KMS-11 (cell line): ENCODE measurements around the gene PRPF39.
A peak's percentile ranks its signal among the peaks of the same experiment; 100 is the strongest.

ENCODE experiments used
- H2AFZ ChIP-seq: fragments of 200-600 bp; sonication (generic); 2 replicates; pipeline ENCODE4 v1.6.1; 2016; ENCODE audit warnings: antibody characterized with exemption, mixed run types, low read depth
- H3K27ac ChIP-seq: fragments of 200-600 bp; sonication (generic); 2 replicates; pipeline ENCODE4 v1.6.1; 2016; ENCODE audit warnings: mild to moderate bottlenecking, mixed run types
- H3K27me3 ChIP-seq: fragments of 200-600 bp; sonication (generic); 2 replicates; pipeline ENCODE4 v1.6.1; 2017; ENCODE audit warnings: mild to moderate bottlenecking, low read depth, mixed run types, moderate library complexity; ENCODE audit not compliant: insufficient read depth
- H3K36me3 ChIP-seq: fragments of 200-600 bp; sonication (generic); 2 replicates; pipeline ENCODE4 v1.6.1; 2017; ENCODE audit warnings: mild to moderate bottlenecking, mixed run types; ENCODE audit not compliant: insufficient read depth
- H3K4me1 ChIP-seq: fragments of 200-600 bp; sonication (generic); 2 replicates; pipeline ENCODE4 v1.6.1; 2016; ENCODE audit warnings: mild to moderate bottlenecking, low read depth, mixed run types; ENCODE audit not compliant: poor library complexity, severe bottlenecking
- H3K4me2 ChIP-seq: fragments of 200-600 bp; sonication (generic); 2 replicates; pipeline ENCODE4 v1.7.0; 2016; ENCODE audit warnings: mild to moderate bottlenecking, mixed run types
- H3K4me3 ChIP-seq: fragments of 200-600 bp; sonication (generic); IDR thresholded peaks from 2 replicates; pipeline ENCODE4 v1.6.1; 2017; ENCODE audit warnings: low read depth, low read length, mixed read lengths; ENCODE audit not compliant: insufficient read depth
- H3K79me2 ChIP-seq: fragments of 200-600 bp; sonication (generic); 2 replicates; pipeline ENCODE4 v1.6.1; 2016; ENCODE audit warnings: low read depth, mixed run types; ENCODE audit not compliant: insufficient read depth
- H3K9ac ChIP-seq: fragments of 200-600 bp; sonication (generic); 2 replicates; pipeline ENCODE4 v1.6.1; 2016; ENCODE audit warnings: mild to moderate bottlenecking, mixed run types
- H4K20me1 ChIP-seq: fragments of 200-600 bp; sonication (generic); 2 replicates; pipeline ENCODE4 v1.6.1; 2016; ENCODE audit warnings: mild to moderate bottlenecking, mixed run types; ENCODE audit not compliant: insufficient read depth
- TF ChIP-seq, protein P1 (sequence below): fragments of 200-600 bp; sonication (generic); conservative IDR thresholded peaks from 2 replicates; pipeline ENCODE4 v1.6.1; 2017; ENCODE audit warnings: low read depth, mild to moderate bottlenecking, antibody characterized with exemption, low read length, moderate library complexity, mixed read lengths

PRPF39 gene

GRCh38 chr14:45134051-45134958, 50.4 kb downstream of the PRPF39 start, which contains the start of gene FKBP3:
FKBP3 (minus strand) TSS chr14:45134481; CDS start chr14:45134456, 25 bp downstream.
- Histone ChIP-seq H3K27ac (peak within 1 kb of the TSS; percentile 61), H3K36me3 (no peaks in the 10 kb centered on the region), H2AFZ (peak within 1 kb of the TSS; percentile 89), H3K4me3 (no peak within 1 kb of the TSS), H3K4me1 (peaks cover 25% of the 10 kb centered on the region), H3K4me2 (peak within 1 kb of the TSS; percentile 84), H3K9ac (peak within 1 kb of the TSS; percentile 81; the same call in 1 of the 2 replicates), H3K79me2 (peaks cover 51% of the 10 kb centered on the region), H3K27me3 (no peaks in the 10 kb centered on the region), H4K20me1 (no peaks in the 10 kb centered on the region)
- TF ChIP-seq, protein P1, sequence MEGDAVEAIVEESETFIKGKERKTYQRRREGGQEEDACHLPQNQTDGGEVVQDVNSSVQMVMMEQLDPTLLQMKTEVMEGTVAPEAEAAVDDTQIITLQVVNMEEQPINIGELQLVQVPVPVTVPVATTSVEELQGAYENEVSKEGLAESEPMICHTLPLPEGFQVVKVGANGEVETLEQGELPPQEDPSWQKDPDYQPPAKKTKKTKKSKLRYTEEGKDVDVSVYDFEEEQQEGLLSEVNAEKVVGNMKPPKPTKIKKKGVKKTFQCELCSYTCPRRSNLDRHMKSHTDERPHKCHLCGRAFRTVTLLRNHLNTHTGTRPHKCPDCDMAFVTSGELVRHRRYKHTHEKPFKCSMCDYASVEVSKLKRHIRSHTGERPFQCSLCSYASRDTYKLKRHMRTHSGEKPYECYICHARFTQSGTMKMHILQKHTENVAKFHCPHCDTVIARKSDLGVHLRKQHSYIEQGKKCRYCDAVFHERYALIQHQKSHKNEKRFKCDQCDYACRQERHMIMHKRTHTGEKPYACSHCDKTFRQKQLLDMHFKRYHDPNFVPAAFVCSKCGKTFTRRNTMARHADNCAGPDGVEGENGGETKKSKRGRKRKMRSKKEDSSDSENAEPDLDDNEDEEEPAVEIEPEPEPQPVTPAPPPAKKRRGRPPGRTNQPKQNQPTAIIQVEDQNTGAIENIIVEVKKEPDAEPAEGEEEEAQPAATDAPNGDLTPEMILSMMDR: no peak

GRCh38 chr14:45135156-45135555, 51.2 kb downstream of the PRPF39 start:
- H3K4me1 ChIP-seq: peaks cover 25% of the 10 kb centered on the region
- H4K20me1 ChIP-seq: no peaks in the 10 kb centered on the region
- H3K36me3 ChIP-seq: no peaks in the 10 kb centered on the region
- no peak overlapping the region for H3K4me3 ChIP-seq
- no peaks in the 10 kb centered on the region for H3K27me3 ChIP-seq
- H3K4me2 ChIP-seq: peak overlapping the region; percentile 84
- TF ChIP-seq, protein P1: no peak
- peaks cover 57% of the 10 kb centered on the region for H3K79me2 ChIP-seq
- peak overlapping the region; percentile 89 for H2AFZ ChIP-seq
- peak overlapping the region; percentile 61 for H3K27ac ChIP-seq
- peak overlapping the region; percentile 81; the same call in 1 of the 2 replicates for H3K9ac ChIP-seq

DNA sequence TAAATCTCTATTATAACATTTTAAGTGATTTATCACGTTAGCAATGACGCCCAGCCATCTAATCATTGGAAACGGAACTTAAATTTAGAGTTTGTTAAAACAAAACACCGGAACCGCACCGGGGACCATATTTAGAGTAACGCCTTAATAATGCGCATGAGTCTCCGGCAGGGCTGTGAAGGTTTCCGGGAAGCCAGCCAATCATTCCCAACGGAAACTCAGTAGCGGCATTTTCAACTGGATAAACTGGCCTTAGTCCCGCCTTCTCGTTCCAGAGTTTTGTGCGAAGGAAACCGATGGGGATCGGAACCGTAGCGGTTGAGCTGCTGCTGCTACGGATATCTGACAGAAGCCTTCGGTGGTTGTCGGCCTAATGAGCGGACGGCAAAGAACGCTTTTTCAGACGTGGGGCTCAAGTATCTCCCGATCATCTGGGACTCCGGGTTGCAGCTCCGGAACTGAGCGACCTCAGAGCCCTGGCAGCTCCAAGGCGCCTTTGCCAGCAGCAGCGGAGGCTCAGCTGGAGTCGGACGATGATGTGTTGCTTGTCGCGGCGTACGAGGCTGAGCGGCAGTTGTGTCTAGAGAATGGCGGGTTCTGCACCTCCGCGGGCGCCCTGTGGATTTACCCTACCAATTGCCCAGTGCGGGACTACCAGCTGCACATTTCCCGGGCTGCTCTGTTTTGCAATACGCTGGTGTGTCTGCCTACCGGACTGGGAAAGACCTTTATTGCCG, 51.9 kb downstream of the PRPF39 start, which contains the start of gene FANCM:
TSS of gene FANCM (plus strand) at position 272 of the 737 bp plus-strand sequence. CDS start at position 374, 102 bp downstream.
- Histone ChIP-seq H3K27me3 (no peaks in the 10 kb centered on the region), H3K27ac (peak within 1 kb of the TSS; percentile 61), H3K4me2 (peak within 1 kb of the TSS; percentile 88), H4K20me1 (no peaks in the 10 kb centered on the region), H3K9ac (peak within 1 kb of the TSS; percentile 81; the same call in 1 of the 2 replicates), H3K79me2 (peaks cover 64% of the 10 kb centered on the region), H2AFZ (peak within 1 kb of the TSS; percentile 89), H3K4me3 (no peak within 1 kb of the TSS), H3K36me3 (no peaks in the 10 kb centered on the region), H3K4me1 (peaks cover 25% of the 10 kb centered on the region)
- TF ChIP-seq, protein P1: no peak

GRCh38 chr14:45136399-45136798, 52.5 kb downstream of the PRPF39 start:
- Histone ChIP-seq H2AFZ (peak overlapping the region; percentile 54; the same call in 1 of the 2 replicates), H3K27ac (peak overlapping the region; percentile 61; the same call in 1 of the 2 replicates), H3K36me3 (no peaks in the 10 kb centered on the region), H4K20me1 (no peaks in the 10 kb centered on the region), H3K27me3 (no peaks in the 10 kb centered on the region), H3K4me3 (no peak overlapping the region), H3K4me2 (peak overlapping the region; percentile 88), H3K9ac (peak overlapping the region; percentile 81; the same call in 1 of the 2 replicates), H3K4me1 (peaks cover 25% of the 10 kb centered on the region), H3K79me2 (peaks cover 65% of the 10 kb centered on the region)
- TF ChIP-seq, protein P1: no peak
